GM12892 (cell line): ENCODE results near the gene ARID1B.

ENCODE experiments used
- POLR2A ChIP-seq: IDR thresholded peaks from 2 replicates; pipeline ENCODE4 v1.6.1; 2011; ENCODE audit warnings: low read depth, low read length, control low read depth
- POLR2AphosphoS5 ChIP-seq: IDR thresholded peaks from 2 replicates; pipeline ENCODE4 v1.6.1; 2011; ENCODE audit warnings: low read depth, low read length, control low read depth
- TAF1 ChIP-seq: IDR thresholded peaks from 2 replicates; pipeline ENCODE4 v1.6.1; 2011; ENCODE audit warnings: low read depth, mild to moderate bottlenecking, control low read depth, low read length, borderline replicate concordance

DNA sequence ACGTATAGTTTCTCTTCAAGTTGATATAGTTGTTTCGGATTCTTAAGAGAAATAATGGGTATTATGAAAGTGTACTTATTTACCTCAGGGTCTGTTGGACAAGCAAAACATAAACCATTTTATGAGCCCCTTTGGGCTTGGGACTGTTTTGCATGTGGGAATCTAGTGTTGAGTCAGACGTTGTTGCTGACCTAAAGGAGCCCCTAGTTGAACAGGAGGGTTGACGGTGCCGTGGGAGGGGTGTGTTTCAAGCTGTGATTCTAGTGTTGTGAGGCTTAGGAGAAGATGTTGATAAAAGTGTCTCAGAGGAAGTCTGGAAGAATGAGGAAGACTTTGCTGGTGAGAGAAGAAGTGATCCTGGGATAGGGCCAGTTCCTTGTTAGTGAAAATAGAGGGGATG, 140.0 kb downstream of the ARID1B start:
- TF ChIP-seq POLR2A, result no peak
- TF ChIP-seq POLR2AphosphoS5, result no peak
- TF ChIP-seq TAF1, result no peak
